GM20000 (cell line): ENCODE results near the gene CORO2B.

ENCODE experiments used
- DNase-seq: peaks from one replicate; pipeline ENCODE4 v3.0.0; 2012; ENCODE audit warnings: low spot score
- TF ChIP-seq, protein P1 (sequence below): IDR thresholded peaks from 2 replicates; pipeline ENCODE4 v1.5.1; 2012; ENCODE audit warnings: mild to moderate bottlenecking, control low read depth; ENCODE audit errors: extremely low read depth, missing control alignments

Gene CORO2B

DNA sequence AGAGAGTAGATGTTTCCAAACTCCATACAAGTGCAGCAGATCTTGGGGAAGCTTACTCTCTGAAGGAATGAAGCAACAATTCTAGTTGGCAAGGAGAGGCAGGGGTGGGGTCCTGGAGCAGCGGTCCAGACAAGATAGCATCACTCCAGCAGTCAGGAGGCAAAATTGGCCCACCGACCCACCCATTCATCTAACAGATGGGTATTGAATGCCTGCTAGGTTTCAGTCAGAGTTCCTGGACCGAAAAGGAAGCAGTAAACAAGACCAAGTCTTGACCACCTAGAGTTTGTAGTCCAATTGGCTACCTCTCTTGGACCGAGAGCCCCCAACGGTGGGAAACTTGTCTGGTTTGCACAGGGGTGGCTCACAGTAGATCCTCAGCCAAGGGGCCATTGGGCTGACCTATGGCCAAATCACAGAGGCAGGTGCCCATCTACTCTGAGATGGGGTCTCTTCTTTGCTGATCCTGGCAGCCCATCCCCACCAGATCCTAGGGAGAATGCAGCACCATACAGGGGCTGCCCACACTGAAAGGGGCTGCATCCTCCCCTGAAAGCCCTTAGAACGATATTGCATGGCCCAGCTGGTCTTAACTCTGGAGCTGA, 74.3 kb downstream of the CORO2B start:
- TF ChIP-seq, protein P1, sequence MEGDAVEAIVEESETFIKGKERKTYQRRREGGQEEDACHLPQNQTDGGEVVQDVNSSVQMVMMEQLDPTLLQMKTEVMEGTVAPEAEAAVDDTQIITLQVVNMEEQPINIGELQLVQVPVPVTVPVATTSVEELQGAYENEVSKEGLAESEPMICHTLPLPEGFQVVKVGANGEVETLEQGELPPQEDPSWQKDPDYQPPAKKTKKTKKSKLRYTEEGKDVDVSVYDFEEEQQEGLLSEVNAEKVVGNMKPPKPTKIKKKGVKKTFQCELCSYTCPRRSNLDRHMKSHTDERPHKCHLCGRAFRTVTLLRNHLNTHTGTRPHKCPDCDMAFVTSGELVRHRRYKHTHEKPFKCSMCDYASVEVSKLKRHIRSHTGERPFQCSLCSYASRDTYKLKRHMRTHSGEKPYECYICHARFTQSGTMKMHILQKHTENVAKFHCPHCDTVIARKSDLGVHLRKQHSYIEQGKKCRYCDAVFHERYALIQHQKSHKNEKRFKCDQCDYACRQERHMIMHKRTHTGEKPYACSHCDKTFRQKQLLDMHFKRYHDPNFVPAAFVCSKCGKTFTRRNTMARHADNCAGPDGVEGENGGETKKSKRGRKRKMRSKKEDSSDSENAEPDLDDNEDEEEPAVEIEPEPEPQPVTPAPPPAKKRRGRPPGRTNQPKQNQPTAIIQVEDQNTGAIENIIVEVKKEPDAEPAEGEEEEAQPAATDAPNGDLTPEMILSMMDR = no peak
- DNase-seq = no peak

DNA sequence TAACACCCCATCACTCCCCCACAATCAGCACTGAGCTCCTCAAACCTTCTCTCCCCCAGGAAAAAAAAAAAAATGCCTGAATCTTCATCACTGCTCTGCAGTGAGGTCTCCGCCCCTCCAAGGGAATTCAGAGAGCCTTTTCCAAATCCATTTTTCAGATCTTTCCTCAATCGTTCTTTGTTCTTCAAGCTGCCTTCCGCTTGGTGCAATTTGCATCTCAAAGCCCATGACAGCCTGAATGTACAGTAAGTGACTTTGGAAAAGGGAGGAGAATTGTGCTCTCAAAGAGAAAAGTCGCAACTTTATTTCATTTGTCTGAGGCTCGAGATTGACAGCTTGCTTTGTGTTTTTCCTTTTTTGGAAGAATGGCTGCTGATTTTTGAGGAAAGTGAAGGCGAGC, 75.0 kb downstream of the CORO2B start:
- no peak for DNase-seq
- TF ChIP-seq, protein P1 = no peak

DNA sequence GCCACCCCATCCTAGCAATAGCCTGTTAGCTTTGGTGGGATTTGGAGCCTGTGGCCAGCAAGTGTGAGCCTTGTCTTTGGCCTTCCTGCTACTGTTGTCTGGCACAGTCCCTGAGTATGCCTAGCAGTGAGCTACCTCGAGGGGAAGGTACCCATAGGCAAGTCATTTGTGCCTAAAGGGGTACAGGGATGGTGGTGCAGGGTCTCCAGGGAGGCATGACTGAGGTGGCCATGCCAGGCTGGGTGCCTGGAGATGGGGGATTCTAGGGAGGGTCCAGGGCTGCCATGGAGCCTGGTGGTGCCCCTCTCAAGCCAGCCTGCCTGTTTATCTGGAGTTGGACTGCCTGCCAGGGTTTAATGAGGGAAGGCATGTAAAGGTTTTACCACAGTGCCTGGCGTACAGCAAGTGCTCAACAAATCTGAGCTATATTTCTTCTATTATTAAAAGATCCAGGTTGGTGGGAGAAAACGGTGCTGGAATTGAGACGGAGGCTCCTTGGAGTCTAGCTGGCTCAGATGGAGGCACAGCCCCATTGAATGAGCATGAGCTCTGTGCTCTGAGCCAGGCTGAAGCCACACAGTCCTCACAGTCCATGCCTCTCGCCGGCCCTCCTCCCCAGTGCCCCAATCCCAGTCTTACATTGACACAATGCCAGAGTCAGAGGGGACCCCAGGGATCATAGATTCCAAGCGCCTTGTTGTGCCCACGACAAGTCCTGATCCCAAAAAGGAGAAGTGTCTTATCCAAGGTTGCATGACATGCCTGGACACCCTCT, 76.2 kb downstream of the CORO2B start:
- TF ChIP-seq, protein P1 = no peak
- no peak for DNase-seq

DNA sequence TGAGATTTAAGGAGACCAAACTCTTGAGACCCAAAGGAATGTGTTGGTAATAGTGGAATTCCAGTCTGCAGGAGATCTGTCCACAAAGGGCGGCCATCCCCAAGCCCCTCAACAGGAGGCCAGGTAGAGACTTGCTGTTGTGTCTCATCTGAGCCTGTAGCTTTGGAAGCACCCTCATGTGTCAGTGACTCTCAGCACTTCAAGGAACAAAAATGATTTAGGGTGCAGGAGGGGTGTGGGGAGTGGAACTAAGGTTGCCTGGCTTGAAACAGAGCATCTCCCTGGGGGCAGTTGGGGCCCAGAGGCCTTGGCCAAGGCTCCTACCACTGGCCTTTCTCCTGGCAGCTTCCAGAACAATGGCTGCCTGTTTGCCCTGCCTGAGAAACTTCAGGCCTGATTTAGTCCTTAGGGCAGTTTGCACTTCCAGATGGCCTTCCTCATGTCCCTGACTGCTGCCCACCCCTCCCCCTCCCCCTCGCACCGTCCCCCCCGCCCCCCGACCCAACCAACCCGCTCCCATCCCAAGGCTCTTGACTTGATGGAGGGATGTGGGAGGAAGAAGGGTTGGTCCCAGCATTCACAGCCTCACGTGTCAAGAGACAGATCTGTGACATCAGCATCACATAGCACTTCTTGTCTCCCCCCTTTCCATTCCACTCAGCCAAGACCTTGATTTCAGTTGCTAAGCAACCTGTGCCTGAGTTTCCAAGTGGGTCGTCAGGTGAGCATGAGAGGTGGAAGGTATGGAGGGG, 77.1 kb downstream of the CORO2B start:
- TF ChIP-seq, protein P1 = no peak
- no peak for DNase-seq

DNA sequence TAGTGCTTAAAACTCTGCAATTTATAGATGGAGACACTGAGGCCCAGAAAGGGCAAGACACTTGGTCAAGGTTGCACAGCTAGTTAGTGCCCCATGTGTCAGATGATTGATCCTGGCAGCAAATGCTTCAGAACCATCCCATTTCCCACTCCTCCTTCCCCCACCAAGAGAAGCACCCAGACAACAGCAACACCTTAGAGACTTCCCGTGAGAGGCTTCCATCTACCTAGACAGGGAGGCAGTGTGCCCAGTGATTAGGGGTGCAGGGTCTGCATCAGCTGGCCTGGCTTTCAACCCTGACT, 77.6 kb downstream of the CORO2B start:
- no peak for DNase-seq
- TF ChIP-seq, protein P1 = no peak

DNA sequence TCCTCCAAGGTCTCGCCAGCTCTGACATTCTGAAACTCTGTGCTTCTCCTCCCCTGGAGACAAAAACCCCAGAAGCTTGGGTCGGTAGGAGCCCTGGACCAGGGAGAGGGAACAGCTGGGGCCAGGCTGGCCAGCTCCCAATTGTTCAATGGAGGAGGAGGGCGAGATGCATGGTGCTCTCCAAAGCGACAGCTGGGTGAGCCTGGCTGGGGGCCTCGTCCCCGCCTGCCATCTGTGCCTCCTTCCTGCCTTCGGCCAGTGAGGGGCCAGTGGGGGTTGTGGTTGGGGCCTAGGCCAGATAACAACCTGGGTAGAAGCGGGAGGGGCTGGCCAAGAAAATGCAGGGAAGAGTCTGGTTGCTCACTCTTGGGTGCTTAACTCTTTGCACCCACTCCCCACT, 79.4 kb downstream of the CORO2B start:
- TF ChIP-seq, protein P1 = no peak
- DNase-seq = no peak
